HG03460 (cell line): ENCODE results near the gene B3GALNT2.
"Not testable (repeated sequence)": the region's sequence is repeated elsewhere in the genome, so short reads cannot be mapped to it uniquely, and the experiment has no call there.

Experiments used
- ATAC-seq: cut with Tn5 transposase; IDR thresholded peaks from one replicate; pipeline ENCODE4 v1.9.1; 2021; ENCODE audit not compliant: unreplicated experiment

The B3GALNT2 gene

GRCh38 chr1:235504494-235505222, 406 bp upstream of the B3GALNT2 start:
- peak; percentile 82 for ATAC-seq

GRCh38 chr1:235503403-235504121, 690 bp downstream of the B3GALNT2 start:
- peak; percentile 2 for ATAC-seq

GRCh38 chr1:235502601-235503402, 1.4 kb downstream of the B3GALNT2 start:
- ATAC-seq: no peak

DNA sequence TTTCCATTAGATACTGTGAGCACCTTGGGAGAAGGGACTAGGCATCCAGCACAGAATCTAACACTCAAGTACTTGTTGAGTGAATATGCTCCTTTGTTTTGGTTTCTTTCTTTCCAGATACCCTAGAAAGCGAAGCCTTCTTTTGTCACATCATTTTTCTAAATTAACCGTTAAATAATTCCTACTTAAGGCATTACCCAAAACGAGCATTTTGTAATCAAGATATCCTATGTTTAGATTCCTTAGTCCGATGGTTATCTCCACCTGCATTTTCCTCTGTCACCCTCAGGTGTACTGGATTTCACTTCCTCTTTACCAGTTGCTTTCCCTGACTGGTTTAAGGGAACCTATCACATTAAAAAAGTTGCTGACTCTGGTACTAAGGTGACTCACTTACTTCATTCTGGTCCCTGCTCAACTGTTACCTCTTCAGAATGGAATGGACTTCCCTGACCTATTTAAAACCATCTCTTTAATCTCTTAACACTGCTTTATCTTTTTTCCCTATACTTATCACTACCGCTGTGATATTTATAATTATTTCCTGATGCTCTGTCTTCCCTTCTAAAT, 3.2 kb downstream of the B3GALNT2 start:
- ATAC-seq: no peak

- no peak for ATAC-seq
Measured at GRCh38 chr1:235495551-235495950, 8.7 kb downstream of the B3GALNT2 start.

DNA sequence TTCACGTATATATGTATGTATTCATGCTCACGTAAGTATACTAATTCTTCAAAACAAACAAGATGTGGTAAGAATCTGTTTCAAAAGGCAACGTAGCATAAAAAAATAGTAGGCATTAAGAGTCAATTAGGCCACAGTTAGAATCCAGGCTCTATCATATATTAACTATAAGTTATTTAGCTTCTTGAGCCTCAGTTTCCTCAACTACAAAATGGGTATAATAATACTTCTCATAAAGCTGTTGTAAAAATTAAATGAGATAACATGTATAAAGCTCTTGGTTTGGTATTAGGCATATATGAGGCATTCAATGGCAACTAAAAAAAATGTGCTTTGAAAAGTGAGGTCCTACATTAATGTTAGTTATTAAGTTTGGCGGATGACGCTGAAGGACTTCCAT, 9.2 kb downstream of the B3GALNT2 start:
- no peak for ATAC-seq

DNA sequence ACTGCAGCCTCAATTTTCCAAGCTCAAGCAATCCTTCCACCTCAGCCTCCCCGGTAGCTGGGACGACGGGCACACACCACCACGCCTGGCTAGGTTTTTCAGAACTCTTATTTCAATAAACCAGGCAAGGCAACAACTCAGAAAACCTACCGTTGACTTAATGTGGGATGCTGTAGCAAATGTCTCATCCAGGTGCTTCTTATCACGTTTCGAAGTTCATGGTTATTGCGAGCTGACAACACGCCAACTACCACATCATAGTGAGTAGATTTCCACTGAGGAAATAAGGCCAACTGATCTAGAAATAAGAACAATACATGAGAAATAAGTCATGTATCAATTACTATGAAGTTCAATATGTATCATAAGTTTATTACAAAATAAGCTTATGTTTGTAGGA, 9.7 kb downstream of the B3GALNT2 start:
- no peak for ATAC-seq

DNA sequence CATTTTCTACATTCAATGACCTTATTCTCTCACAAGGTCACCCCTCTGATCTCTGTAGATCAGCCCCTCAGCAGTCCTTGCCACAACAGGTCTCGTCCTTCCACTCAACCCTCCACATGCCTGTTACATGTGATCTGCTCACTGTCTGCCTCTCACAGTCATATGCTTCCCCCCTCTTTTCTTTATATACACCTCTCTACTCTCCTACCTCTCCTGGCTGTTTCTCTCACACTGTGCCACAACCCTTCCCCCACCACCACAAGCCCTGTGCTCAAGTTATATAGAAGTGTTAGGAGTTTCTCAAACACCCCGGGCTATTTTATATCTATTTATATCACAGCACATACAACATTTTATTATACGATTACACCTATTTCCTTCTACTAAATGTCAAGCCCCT, 12.6 kb downstream of the B3GALNT2 start:
- ATAC-seq: no peak

- ATAC-seq: no peak
Measured at GRCh38 chr1:235486321-235486720, 17.9 kb downstream of the B3GALNT2 start.

DNA sequence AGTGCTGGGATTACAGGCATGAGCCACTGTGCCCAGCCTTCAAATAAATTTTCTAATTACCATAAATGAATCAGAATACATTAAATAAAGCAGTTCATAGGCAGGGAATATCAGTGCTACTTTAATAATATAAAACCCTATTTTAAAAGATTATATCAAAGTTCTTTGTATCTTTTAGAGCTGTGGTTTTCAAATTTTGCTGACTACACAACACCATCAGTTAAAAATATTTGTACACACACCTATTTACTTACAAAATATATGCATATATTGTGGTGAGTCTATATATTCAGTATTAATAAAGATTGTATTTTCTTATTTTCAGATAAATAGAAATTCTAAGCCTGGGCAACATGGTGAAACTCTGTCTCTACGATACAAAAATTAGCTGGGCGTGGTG, 18.7 kb downstream of the B3GALNT2 start:
- ATAC-seq: no peak

GRCh38 chr1:235483090-235483489, 21.2 kb downstream of the B3GALNT2 start:
- ATAC-seq: no peak

- ATAC-seq: no peak
Measured at GRCh38 chr1:235473806-235474205, 30.4 kb downstream of the B3GALNT2 start.

DNA sequence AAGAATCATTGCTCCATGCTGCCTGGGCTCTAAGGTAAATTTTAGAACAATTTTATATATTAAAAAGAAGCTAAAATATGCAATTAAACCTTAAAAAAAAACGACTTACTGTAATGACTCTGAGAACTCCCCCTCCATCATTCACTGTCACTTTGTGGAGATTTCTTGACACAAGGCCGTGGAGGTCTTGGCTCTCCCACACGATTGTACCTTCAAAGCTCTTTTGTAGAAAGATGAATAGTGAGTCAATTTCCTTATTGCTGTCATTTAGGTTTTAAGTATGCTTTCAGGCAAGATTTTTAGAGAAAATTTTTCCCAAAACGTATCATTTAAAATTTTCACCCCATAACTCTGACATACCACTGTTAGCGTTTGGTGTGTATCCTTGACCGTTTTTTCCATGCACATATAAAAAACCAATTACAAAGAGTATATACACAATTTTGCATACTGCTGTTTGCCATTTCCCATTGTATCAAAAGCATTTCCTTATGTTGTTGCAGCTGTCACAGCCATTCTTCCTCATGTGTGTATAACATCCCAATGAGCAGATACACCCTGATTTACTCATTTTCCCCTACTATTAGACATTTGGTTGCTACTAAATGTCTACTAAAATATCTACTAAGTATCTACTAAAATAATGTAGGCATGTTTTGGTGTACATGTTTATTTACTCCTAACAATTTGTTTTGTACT, 33.4 kb downstream of the B3GALNT2 start:
- no peak for ATAC-seq

DNA sequence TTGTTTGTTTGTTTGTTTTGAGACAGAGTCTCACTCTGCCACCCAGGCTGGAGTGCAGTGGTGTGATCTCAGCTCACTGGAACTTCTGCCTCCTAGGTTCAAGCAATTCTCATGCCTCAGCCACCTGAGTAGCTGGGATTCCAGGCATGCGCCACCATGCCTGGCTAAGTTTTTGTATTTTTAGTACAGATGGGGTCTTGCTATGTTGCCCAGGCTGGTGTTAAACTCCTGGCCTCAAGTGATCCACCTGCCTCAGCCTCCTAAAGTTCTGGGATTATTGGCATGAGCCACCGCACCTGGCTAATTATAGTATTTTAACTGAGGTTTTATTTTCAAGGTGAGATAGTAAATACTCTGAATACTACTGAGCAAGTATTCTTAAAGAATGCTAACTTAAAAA, 34.4 kb downstream of the B3GALNT2 start:
- not testable (repeated sequence) for ATAC-seq

- ATAC-seq: no peak
Measured at GRCh38 chr1:235468970-235469369, 35.3 kb downstream of the B3GALNT2 start.

DNA sequence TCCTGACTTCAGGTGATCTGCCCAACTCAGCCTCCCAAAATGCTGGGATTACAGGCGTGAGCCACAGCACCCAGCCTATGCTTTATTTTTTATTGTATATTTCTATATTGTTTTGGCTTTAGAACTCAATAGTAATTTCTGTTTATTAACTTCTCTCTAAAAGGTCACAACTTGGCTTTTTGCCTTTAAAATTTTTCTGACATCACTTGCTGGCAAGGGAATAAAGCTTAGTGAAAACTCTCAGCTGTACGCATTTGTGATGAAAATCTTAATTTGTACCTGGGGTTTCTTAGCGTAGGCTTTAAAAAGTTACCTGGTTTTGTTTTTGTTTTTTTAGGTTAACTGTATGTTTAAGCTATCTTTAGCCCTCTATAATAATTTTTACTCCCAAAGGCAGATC, 36.2 kb downstream of the B3GALNT2 start:
- no peak for ATAC-seq

DNA sequence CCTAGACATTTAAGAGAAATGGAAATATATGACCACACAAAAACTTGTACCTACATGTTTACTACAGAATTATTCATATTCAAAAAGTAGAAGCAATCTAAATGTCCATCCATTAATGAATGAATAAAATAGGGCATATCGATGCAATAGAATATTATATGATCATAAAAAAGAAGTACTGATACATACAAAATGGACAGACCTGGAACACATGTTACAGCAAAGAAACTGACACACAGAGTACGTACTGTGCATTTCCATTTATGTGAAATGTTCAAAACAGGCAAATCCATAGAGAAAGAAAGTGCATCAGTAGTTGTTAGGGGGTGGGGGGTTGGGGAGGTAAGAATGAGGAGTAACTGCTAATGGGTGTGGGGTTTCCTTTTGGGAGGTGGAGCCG, 39.2 kb downstream of the B3GALNT2 start:
- ATAC-seq: no peak

- ATAC-seq: not testable (repeated sequence)
Measured at GRCh38 chr1:235462832-235463231, 41.4 kb downstream of the B3GALNT2 start.

GRCh38 chr1:235461954-235462353, 42.3 kb downstream of the B3GALNT2 start:
- no peak for ATAC-seq

DNA sequence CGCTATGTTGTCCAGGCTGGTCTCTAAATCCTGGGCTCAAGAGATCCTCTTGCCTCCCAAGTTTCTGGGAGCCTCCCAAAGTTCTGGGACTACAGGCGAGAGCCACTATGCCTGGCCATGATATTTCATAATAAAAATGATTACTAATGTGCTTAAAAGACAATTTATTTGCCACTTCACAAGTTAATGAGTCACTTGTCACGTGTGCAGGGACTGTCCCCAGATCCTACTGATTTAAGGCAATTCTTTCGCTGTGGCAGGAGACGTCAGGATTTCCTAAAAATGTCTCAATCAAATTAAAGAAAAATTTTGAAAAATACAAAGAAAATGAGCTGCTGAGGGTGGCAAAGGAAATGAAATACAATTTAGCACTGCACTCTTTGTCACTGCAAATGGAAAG, 43.5 kb downstream of the B3GALNT2 start:
- ATAC-seq: no peak

GRCh38 chr1:235457856-235458255, 46.4 kb downstream of the B3GALNT2 start:
- ATAC-seq: not testable (repeated sequence)
